ENCODE data around the gene TRIM21.
A peak's percentile ranks its signal among the peaks of the same experiment; 100 is the strongest.
"Not testable (repeated sequence)": the region's sequence is repeated elsewhere in the genome, so short reads cannot be mapped to it uniquely, and the experiment has no call there.

Gene TRIM21

DNA sequence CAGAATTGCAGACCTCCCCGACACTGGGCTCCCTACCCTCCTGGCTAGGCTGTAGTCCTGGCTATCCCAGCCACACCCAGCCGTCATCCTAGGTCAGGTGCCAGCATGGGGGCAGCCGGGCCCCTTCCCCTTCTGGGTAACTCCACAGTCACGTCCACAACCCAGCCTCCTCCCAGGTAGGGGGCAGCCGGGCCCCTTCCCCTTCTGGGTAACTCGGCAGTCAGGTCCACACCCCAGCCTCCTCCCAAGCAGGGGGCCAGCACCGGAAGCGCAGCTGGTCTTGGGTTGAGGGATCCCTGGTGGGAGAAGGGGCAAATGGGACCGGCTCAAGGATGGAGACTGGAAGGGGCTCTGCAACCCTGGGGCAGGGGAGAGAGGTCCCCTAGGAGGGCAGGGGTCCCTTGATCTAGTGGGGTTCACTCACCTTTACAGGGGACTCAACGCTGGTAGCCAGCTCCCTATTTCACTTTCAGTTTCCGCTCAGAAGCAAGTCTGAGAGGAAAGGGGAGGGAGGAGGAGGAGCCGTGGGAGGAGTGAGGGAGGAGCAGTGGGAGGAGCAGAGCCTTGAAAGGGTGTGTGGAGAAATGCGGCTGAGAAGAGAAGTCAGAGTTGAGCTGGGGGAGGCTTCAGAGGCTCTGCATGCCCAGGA, at the start of gene TRIM21:
Gene TRIM21, minus strand, starts transcription at position 494 of the 649 bp plus-strand sequence. CDS start 3,293 bp downstream, outside the sequence.
- peak; percentile 93 for DNase-seq (ENCODE audit: low spot score)

DNA sequence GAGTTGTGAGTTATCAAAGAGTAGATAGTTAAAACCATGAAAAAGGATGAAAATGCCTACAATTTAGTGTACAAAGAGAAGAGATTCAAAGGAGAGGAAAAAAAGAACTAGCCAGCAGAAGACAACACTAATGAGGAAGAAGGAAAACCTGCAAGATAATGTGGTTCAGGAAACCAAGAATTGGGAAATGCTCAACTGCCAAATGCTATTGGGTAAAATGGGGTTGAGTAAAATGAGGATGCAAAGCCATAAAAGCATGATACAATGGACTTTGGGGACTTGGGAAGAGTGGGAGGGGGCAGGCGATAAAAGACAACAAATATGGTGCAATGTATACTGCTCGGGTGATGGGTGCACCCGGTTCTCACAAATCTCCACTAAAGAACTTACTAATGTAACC, 48.0 kb upstream of the TRIM21 start:
- no peak for DNase-seq (ENCODE audit: low spot score)

DNA sequence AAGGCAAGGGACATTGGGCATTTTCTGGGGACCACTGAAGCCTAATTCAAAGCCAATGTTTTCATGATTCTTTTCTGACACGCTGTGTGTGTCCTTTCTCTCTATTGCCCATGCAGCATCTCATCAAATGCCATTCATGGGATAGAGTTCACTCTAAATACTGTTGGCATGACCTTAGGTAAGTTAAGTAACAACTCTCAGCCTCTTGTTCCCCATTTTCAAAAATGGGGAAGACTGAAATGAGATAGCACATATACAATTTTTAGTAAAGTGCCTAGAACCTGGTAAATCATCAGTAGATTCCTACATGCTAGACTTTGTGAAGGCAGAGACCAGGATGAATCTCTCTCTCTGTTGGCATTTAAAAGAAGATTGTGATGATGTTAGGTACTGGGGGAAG, 42.9 kb upstream of the TRIM21 start:
- DNase-seq (ENCODE audit: low spot score) = no peak

DNA sequence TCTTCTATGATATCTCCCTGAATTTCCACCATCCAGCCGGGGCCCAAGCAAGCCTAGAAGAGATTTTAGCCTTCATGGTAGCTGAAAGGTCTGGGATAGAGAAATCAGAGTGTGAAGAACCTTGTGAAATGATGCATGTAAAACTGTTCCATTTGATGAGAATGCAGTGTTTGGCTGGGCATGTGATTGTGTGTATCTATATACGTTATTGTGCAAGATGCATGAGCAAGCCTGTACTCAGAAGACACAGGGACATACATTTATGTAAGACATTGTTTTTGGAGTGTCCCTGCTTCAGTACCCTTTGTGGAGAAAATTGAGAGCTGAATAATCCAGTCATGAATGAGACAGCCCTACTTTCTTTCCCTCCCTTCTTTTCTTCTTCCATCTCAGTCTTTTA, 40.4 kb upstream of the TRIM21 start:
- no peak for DNase-seq (ENCODE audit: low spot score)

DNA sequence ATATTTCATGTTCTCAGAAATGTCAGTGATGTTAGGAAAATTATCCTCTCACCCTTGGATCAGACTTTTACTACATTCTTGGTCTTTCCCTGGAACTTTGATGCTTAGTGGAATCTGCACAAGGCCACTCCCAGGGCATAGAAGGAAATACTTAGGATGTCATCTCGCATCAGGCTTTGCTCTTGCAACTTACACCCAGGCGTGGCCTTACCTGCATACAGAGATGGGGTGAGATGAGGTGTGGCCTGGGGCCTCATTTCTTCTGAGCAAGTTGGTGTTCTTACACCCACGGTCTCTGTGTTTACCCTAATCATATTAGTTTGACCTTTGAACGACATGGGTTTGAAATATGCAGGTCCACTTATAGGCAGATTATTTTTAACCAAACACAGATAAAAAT, 36.5 kb upstream of the TRIM21 start:
- DNase-seq (ENCODE audit: low spot score) = no peak

DNA sequence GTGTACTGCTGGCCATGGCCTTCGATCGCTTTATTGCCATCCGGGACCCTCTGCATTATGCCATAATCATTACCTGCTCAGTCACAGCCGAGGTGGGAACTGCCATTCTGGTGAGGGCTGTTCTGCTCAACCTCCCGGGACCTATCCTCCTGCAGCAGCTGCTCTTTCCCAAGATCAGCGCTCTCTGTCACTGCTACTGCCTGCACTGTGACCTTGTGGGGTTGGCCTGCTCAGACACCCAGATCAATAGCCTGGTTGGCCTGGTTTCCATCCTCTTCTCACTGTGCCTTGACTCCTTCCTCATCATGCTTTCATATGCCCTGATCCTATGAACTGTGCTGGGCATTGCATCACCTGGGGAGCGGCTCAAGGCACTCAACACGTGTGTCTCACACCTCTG, 24.9 kb upstream of the TRIM21 start:
- no peak for DNase-seq (ENCODE audit: low spot score)

DNA sequence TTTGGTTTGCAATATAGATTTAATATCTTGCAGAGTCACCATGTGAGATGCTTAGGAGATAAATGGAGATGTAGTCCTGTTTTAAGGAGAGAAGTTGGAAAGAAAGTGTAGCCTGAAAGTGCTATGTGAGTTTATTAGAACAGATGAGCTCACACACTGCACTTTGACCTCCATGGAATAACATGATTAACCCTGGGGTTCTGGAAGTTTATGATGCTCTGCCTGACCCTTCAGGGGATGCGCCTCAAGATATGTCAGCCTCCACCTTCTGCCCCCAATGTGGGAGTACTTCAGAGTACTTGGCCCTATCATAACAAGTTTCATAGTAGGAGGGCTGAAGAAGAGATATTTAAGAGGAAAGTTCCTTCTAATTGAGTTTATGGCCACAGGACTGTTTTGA, 23.3 kb upstream of the TRIM21 start:
- no peak for DNase-seq (ENCODE audit: low spot score)

DNA sequence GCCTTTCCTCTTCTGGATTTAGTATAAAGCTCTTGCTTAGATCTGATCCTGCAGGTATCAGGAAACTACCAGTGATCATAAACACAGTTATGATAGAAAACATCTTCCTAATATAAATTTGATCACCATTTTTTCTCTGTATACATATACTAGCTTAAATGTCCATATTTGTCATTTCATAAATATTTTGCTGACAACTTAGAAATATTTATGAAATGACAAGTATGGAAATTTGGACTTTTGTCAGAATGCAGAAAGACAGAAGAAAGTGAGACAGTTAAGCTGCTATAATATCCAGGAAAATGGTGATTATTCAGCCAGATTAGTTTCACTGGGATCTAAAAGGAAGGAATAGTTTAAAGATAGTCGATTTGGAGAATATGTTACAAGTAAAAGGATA, 22.8 kb upstream of the TRIM21 start:
- no peak for DNase-seq (ENCODE audit: low spot score)

DNA sequence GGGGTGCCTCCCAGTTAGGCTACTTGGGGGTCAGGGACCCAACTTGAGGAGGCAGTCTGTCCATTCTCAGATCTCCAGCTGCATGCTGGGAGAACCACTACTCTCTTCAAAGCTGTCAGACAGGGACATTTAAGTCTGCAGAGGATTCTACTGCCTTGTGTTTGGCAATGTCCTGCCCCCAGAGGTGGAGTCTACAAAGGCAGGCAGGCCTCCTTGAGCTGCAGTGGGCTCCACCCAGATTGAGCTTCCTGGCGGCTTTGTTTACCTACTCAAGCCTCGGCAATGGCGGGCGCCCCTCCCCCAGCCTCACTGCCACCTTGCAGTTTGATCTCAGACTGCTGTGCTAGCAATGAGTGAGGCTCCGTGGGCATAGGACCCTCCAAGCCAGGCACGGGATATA, 12.7 kb upstream of the TRIM21 start:
- DNase-seq (ENCODE audit: low spot score) = not testable (repeated sequence)

DNA sequence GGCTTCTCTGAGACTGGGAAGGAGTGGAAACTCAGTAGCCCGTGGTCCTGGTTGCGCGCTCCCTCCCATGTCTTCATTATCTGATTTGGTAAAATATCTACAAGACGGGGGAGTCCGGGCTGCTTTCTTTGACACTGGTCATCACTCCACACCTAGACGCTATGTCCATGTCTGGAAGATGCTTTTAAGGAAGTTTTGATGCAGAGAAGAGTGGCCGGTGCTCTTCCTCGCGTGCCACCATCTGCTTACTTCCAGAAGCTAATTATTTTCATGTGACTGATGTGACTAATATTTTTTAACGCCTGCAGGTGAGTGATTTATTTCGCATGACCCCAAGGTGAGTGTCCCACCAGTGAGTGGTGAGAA, 339 bp upstream of the TRIM21 start:
- no peak for DNase-seq (ENCODE audit: low spot score)

DNA sequence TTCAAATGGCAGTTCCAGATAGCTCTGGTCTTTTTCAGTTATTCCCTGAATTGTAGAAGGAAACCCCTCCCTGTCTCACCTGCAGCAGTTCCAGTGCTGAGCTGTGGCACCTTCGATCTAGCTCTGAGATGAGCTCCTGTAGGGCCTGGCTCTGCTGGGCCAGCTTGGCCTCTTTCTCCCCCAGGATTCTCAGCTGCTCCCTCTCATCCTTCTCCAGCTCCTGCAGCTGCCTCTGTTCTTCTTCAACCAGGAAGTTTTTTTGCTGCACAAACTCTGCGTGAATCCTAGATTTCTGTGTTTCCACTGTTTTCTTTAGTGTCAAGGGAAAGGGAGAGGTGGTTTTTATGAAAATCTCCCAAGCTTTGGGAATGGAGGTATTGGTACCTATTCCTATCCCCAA, 5.3 kb downstream of the TRIM21 start:
- DNase-seq (ENCODE audit: low spot score) = no peak

DNA sequence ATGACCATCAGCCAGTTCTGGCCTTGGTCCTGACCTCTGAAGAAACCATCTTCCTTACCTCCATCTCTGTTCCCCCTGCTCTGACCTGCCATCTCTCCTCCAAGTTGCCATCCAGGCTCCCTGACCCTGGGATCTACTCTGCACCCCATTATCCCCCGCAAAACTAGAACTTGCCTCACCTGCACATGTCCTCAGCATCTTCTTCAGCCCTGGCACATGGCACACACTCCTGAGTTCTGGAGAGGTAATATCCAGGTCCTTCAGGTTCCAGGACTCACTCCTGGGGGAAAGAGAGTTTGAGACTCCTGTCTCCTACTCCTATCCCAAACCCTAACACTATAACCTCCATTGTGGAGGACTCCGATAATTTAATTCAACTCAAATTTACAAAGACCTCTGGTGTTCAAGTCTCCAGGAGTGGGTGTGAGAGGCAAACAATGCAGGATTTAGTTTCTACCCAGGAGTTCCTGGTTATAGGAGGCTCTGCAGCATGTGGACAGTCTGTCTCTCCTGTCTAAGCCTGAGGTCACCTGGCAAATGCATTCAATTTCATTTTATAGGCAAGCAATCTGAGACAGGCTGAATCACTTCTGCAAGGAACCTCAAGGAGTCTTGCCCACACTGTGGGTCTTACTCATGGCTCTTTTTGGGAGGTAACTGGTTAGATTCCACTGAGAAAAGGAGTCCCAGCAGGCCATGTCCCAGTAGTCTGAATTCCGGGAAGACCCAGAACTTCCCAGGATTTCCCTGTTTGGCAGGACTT, 7.3 kb downstream of the TRIM21 start:
- DNase-seq (ENCODE audit: low spot score) = no peak

DNA sequence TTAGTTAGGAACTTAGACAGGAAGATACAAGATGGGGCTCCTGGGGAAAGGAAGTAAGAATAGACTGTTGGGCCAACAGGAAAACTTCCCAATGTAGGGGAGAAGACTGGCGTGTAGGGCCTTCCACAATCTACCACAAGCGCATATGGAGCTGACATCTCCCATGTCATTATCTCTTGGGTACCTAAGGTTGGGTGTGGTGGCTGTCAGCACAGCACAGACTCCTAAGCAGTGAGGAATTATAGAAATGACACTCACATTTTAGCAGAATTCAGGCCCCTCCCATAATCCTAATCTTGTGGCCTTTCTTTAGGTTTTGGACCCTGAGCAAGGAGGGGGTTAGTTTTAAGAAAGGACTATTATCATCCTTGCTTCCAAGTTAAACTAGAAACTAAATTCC, 11.6 kb downstream of the TRIM21 start:
- no peak for DNase-seq (ENCODE audit: low spot score)

DNA sequence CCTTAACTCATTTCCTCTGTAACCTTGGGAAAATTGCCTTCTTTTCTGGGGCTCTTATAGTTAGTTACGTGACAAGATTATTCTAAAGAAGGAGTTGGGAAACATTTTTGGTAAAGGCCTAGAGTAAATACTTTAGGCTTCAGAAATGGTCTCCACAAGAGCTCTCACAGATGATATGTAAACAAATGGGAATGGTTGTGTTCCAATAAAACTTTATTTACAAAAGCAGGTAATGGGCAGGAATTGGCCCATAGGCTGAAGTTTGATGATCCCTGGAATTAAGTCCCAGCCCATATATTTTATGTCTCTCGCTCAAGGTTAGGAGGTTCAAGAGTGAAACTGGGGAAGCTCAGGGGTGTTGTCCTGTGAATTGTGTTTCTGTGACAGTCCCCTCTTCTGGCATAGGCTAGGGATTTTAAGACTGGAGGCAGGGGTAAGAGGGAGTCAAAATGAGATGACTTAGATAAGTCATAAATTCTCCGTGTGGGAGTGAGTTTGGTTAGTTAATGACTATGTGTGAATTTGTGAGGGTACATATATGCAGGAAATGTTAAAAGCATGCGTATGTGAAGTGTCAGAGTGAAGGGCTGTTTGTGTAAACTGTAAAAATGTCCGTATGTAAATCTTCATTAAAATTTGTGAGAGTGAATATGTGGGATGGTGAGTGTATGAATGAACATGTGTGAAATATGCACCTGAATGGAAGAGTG, 17.9 kb downstream of the TRIM21 start:
- DNase-seq (ENCODE audit: low spot score) = no peak

DNA sequence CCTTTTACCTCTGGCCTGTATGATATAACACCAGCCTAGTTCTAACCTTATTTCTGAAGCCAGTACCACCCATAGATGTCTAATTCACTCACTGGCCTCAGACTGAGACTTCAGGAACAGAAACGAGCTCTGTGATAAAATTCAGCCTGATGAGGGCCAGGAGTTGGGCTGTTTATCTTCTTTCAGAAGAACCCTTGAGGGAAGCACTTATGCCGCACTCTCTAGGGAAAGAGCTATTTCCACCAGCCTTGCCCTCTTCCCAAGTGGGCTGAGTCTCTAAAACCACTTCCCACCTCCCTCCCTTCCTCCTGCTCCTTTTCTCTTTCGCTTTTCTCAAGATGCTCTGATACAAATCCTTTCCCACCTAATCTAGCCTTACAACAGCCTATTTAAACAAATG, 23.3 kb downstream of the TRIM21 start:
- DNase-seq (ENCODE audit: low spot score) = no peak

DNA sequence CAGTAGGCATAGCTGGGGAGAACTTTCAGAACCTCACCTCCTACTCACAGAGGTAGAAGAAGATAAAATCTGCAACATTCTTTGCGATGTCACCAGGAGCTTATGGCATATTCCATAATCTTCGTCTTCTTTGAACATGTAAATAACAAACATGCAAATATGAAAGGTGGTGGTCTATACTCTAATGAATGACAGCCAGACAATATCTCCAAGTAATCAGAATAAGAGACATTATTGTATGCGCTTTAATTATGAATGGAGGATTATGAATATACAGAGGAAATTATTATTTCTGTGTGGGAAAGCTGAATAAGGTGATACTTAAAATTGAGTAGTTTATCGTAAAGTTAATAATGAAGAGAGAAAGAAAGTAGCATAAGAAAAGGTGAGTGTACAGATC, 25.2 kb downstream of the TRIM21 start, which contains the start of gene OR52B4:
Gene OR52B4, minus strand, starts transcription at position 101 of the 400 bp plus-strand sequence. Its CDS starts 91 bp downstream, at position 10.
- DNase-seq (ENCODE audit: low spot score) = no peak

DNA sequence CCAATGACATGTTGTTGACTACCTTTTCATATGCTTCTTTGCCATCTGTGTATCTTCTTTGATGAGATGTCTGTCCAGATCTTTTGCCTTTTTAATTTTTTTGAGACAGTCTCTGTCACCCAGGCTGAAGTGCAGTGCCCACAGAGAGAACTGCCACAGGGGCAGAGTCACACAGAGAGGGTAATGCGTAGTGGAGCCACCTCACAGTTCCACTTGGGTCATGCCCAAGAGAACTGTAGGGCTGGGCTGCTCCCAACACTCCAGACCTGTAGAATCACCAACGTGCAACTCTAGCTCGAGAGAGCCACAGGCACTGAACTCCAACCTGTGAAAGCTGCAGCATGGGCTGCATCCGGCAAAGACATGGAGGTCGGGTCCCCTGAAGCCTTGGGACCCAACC, 45.4 kb downstream of the TRIM21 start:
- not testable (repeated sequence) for DNase-seq (ENCODE audit: low spot score)

DNA sequence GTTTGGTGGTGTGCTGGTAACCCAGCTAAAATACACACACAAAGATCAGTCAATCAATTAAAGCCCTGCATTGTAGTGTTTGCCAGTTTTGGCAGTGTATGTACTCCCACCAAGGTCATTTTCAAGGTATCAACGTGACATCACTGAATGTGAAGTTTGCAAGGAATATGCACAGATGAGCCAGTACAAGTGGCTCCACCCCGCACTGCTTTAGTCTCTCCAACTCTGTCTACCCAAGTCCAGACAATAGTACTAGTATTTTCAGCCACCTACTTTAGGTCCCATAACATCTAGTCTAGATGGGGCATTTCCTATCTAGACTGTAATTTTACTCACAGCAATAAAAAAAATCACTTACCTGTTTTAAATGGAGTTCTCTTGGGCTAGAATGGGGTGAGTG, 48.1 kb downstream of the TRIM21 start:
- not testable (repeated sequence) for DNase-seq (ENCODE audit: low spot score)

Data from AG08395 (cell line).